RWPE1 (cell line): ENCODE results near the gene EYS.

ENCODE experiments used
- CTCF ChIA-PET: fragments of 350-600 bp; sonication (Branson Sonifier 250); formaldehyde crosslinking; extraction: SDS; loops from one replicate; lab custom pipeline; 2021; lab: Yijun Ruan, JAX
- POLR2A ChIA-PET: fragments of 400-600 bp; formaldehyde crosslinking; extraction: SDS; loops from one replicate; lab custom pipeline; 2020; ENCODE audit warnings: antibody characterized with exemption; ENCODE audit not compliant: low non-redundant PET; lab: Yijun Ruan, JAX
- DNase-seq: peaks from one replicate; pipeline ENCODE4 v3.0.0; 2012; ENCODE audit warnings: low spot score
- H3K27ac ChIP-seq: fragments of 450-650 bp; 2 replicates; pipeline ENCODE4 v1.5.1; 2017
- TF ChIP-seq, protein P1 (sequence below): fragments of 450-650 bp; conservative IDR thresholded peaks from 2 replicates; pipeline ENCODE4 v1.5.1; 2017; ENCODE audit warnings: low read depth, mild to moderate bottlenecking

The EYS gene

DNA sequence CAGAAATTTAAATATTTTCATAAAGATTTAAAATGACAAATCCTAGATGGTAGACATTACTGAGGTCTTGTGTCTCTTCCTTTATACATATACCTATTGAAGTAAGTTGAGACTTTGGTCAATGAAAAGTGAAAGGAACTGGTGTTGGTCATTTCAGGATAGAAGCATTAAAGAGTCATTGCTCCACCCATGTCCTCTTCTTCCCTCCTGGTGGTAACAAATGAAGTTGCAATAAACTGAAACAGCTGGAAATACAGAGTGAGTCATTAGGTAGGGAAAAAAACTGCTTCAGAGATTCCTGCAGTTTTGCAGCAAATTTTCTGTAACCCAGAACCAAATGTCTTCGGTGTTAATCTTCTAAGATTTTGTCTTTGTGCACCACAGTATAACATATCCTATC, 448.0 kb downstream of the EYS start:
- H3K27ac ChIP-seq = no peak overlapping the region
- DNase-seq = peak; percentile 38
- POLR2A ChIA-PET = no interaction called here
- TF ChIP-seq, protein P1, sequence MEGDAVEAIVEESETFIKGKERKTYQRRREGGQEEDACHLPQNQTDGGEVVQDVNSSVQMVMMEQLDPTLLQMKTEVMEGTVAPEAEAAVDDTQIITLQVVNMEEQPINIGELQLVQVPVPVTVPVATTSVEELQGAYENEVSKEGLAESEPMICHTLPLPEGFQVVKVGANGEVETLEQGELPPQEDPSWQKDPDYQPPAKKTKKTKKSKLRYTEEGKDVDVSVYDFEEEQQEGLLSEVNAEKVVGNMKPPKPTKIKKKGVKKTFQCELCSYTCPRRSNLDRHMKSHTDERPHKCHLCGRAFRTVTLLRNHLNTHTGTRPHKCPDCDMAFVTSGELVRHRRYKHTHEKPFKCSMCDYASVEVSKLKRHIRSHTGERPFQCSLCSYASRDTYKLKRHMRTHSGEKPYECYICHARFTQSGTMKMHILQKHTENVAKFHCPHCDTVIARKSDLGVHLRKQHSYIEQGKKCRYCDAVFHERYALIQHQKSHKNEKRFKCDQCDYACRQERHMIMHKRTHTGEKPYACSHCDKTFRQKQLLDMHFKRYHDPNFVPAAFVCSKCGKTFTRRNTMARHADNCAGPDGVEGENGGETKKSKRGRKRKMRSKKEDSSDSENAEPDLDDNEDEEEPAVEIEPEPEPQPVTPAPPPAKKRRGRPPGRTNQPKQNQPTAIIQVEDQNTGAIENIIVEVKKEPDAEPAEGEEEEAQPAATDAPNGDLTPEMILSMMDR = no peak
- CTCF ChIA-PET = interaction anchor here (0.6 to 1.0 kb wide), 2 partner anchors 24 to 1632 kb away, joined by 3 to 6 read pairs; no protein-coding TSS in a partner anchor

DNA sequence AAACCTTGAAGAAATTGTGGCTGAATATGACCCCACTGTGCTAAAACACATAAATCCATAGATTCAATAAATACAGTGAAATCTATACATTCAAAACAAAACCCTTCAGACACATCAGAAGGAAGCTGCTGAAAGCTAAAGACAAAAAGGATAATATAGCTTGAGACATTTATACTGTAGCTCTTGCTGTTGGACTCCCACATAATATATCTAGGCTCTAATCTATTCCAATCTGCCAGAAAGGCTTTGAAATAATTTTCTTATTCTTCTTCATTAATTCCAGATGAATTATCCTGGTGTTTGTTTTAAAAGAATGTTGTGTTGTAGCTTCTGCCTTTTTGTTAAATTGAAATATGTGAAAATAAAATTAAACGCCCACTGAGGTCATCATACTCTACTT, 454.0 kb downstream of the EYS start:
- ChIA-PET CTCF (no interaction called here), POLR2A (no interaction called here)
- no peak for DNase-seq

DNA sequence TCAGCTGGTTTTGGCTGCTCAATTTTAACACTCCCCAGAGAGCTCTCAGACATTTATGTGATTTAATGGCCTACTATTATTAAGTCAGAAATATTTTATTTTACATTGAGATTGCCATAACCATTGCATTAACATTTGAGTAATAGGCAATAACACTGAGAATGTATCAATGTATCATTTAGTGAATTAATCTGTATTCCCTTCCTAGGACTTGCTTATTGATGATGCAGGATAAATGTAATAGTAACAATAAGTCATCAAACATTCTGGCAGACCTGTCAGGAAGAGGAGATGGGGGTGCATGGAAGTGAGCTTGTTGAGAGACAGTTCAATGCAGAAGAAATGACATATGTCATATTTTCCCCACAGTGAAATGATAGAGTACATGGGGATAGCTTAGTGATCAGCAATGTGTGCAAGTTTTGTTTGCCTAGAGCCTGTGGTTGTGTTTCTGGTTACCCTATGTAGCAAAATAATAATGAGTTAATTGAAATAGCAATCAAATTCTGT, 458.9 kb downstream of the EYS start:
- ChIA-PET CTCF (interaction anchor here (1.1 kb wide), 1 partner anchor 12 kb away, joined by 3 read pairs; no protein-coding TSS in a partner anchor), POLR2A (no interaction called here)
- no peak overlapping the region for H3K27ac ChIP-seq
- TF ChIP-seq, protein P1 = no peak
- no peak for DNase-seq

More for the DNA sequence above, 454.0 kb downstream of the EYS start:
- no peak overlapping the region for H3K27ac ChIP-seq
- TF ChIP-seq, protein P1 = no peak

DNA sequence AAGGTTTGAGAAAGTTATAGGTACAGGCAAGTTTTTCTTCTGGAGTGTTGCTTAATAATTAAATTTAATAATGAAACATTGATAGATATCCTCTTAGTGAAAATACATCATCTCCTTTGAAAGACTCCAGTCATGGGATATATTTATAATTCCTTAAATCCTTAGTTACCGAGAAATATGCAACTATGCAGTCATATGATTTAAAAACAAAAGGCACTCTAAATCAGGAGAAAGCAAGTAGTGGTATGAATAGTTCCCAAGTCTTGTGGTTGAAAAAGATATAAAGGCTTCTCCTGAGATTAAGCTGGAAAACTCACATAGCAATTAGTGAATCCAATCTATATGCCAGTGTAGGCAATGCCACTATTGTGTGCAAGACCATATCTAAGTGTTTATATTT, 475.4 kb downstream of the EYS start:
- DNase-seq = no peak
- POLR2A ChIA-PET = no interaction called here
- TF ChIP-seq, protein P1 = no peak
- CTCF ChIA-PET = no interaction called here
- no peak overlapping the region for H3K27ac ChIP-seq

DNA sequence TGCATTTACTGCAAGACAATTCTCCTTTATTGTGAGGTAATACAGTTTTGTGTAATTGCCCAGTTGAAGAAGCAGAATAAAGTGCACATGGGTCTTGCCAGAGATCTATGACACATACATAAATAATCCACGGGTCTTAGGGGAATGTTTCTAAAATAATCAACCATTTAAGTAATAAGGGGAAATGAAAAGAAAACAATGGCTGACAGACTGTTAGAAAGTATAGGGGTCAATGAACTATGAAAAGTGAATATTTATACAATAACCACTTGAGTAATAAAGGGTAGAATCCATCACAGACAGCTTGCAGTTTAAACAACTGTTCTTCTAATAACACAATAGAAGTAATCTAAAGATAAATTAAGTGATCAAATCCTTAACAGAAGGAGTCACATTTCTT, 477.2 kb downstream of the EYS start:
- no peak overlapping the region for H3K27ac ChIP-seq
- DNase-seq = no peak
- TF ChIP-seq, protein P1 = no peak
- CTCF ChIA-PET = no interaction called here
- POLR2A ChIA-PET = no interaction called here

DNA sequence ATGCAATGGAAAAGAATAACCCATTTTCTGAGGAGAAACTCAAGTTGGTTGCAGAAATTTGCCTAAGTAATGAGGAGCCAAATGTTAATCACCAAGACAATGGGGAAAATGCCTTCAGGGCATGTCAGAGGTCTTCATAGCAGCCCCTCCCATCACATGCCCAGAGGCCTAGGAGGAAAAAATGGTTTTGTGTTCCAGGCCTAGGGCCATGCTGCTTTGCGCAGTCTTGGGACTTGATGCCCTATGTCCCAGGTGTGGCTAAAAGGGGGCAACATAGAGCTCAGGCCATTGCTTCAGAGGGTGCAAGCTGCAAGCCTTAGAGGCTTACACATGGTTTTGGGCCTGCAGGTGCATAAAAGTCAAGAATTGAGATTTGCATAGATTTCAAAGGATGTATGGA, 485.9 kb downstream of the EYS start:
- POLR2A ChIA-PET = no interaction called here
- TF ChIP-seq, protein P1 = no peak
- DNase-seq = no peak
- H3K27ac ChIP-seq = no peak overlapping the region
- CTCF ChIA-PET = no interaction called here
